ENCODE measurements around the gene DHRS11. TPM values are rescaled to one million over a fixed set of nuclear protein-coding genes. Genes with fewer than 3 reads are reported as not detected.

DHRS11 gene
- total RNA-seq, 1 experiment from 2014 or later, result 27.9 TPM

DNA sequence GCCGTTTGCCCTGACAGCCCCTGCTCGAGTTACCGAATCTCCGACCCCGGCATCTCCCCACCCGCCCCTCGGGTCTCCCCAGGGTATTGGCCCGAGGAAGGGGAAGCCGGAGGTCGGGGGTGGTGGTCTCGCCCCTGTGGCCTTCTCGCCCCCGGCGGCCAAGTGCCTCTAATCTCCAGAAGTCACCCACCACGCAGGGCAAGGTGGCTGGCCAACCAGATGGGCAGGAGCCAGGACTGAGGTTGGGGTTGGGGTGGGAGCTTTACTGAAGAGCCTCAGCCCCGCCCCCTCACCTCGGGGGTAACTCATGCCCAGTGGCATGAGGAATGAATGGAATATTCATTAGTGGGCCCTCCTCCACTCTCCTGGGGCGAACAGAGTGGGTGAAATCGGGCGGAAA, 637 bp downstream of the DHRS11 start:
- H2AK5ac ChIP-seq (ENCODE audit: insufficient read length, low read length), result no peak overlapping the region
- H3K79me2 ChIP-seq (ENCODE audit: insufficient read depth, low read length), result no peaks in the 10 kb centered on the region
- H4K5ac ChIP-seq (ENCODE audit: insufficient read length, low read depth, low read length), result no peak overlapping the region
- no peak overlapping the region for H3T11ph ChIP-seq (ENCODE audit: low read length)
- Mint-ChIP-seq H3K4me3 (peak overlapping the region; percentile 82 to 90), H3K9me3 (no peaks in the 10 kb centered on the region), H3K4me1 (peaks cover 25 to 26% of the 10 kb centered on the region in 2 experiments), H3K27me3 (ENCODE audit: low read depth) (no peaks in the 10 kb centered on the region), H3K36me3 (ENCODE audit: insufficient read depth in 1 of 3, low read depth in 3 of 3) (peaks cover 9 to 42% (median 32%) of the 10 kb centered on the region in 3 experiments; a peak in 6 of 7 replicates), H3K27ac (peak overlapping the region; percentile 70 to 96 (median 89); a peak in 3 of 7 replicates)
- no peak overlapping the region for H3K27ac ChIP-seq (ENCODE audit: insufficient read length, low read depth, low read length)
- H4K20me1 ChIP-seq (ENCODE audit: control insufficient read depth, insufficient read depth, insufficient read length), result no peaks in the 10 kb centered on the region
- peak overlapping the region; percentile 57 for H3K4me2 ChIP-seq (ENCODE audit: insufficient read depth, insufficient read length, low read length)
- no peak overlapping the region for H2BK120ac ChIP-seq (ENCODE audit: low read depth, low read length, poor library complexity, severe bottlenecking)
- no peak overlapping the region for H3K56ac ChIP-seq (ENCODE audit: insufficient read length, low read depth, low read length)
- no peak overlapping the region for H3K14ac ChIP-seq (ENCODE audit: insufficient read depth, low read length)
- no peak overlapping the region for H2BK5ac ChIP-seq (ENCODE audit: insufficient read length, low read length)
- TF ChIP-seq CTCF (conservative IDR thresholded peaks at IDR 0.05), result no peak
- H2AFZ ChIP-seq (ENCODE audit: low read length), result no peak overlapping the region
- H3K9ac ChIP-seq (ENCODE audit: extremely low read depth, insufficient read length, low read length), result peak overlapping the region; percentile 44
- DNase-seq, result peak; percentile 76
- H3K23me2 ChIP-seq (ENCODE audit: insufficient read length, low read depth, low read length, poor library complexity, severe bottlenecking), result peaks cover 8% of the 10 kb centered on the region
- no peaks in the 10 kb centered on the region for H3K79me1 ChIP-seq (ENCODE audit: insufficient read depth, low read depth, low read length, poor library complexity, severe bottlenecking)
- no peaks in the 10 kb centered on the region; the same call in 1 of the 2 replicates for H3K4me1 ChIP-seq (ENCODE audit: insufficient read depth, low read length)
- no peaks in the 10 kb centered on the region for H3K9me3 ChIP-seq (ENCODE audit: control insufficient read depth, low read depth, low read length)
- no peak overlapping the region for H3K4ac ChIP-seq (ENCODE audit: low read depth, low read length)
- H4K91ac ChIP-seq (ENCODE audit: insufficient read length, low read depth, low read length), result no peak overlapping the region
- no peak overlapping the region for H2BK12ac ChIP-seq (ENCODE audit: insufficient read length, low read depth, low read length)
- H2BK15ac ChIP-seq (ENCODE audit: low read depth, low read length), result no peak overlapping the region
- no peak overlapping the region for H2BK20ac ChIP-seq (ENCODE audit: low read depth, low read length, poor library complexity, severe bottlenecking)
- no peak overlapping the region for H3K23ac ChIP-seq (ENCODE audit: insufficient read length, low read depth, low read length)
- no peak overlapping the region for H4K8ac ChIP-seq (replicated peaks; ENCODE audit: insufficient read length, low read depth, low read length)
- H3K18ac ChIP-seq (ENCODE audit: insufficient read length, low read depth, low read length), result no peak overlapping the region
- H3K27me3 ChIP-seq (ENCODE audit: insufficient read depth, low read length), result no peaks in the 10 kb centered on the region
- no CpG with 5 or more reads among the region's 20 CpGs for WGBS (ENCODE audit: extremely low coverage, insufficient read length, low lambda C conversion rate)

All from H9 (cell line).